Breast epithelium (tissue), 4 donors: ENCODE results near the gene TRIO. TPM values are rescaled to one million over a fixed set of nuclear protein-coding genes. Genes with fewer than 3 reads are reported as not detected.
A peak's percentile ranks its signal among the peaks of the same experiment; 100 is the strongest.

Source experiments
- DNase-seq, 2 donors: peaks; one replicate each; pipeline ENCODE4 v3.0.0-alpha.2; 2019; ENCODE audit warnings: low spot score in 2 of 2
- H3K27ac ChIP-seq, 2 donors: fragments of 200-600 bp; sonication (generic) in 1 of 2; one replicate each; pipeline ENCODE4 v1.5.1; 2016 to 2019; ENCODE audit warnings: mild to moderate bottlenecking in 1 of 2
- H3K27me3 ChIP-seq, 2 donors: fragments of 200-600 bp; sonication (generic) in 1 of 2; one replicate each; pipeline versions ENCODE4 v1.5.1 to v1.6.0; 2017 to 2019; ENCODE audit warnings: control low read depth in 1 of 2, mild to moderate bottlenecking in 1 of 2
- H3K36me3 ChIP-seq: fragments of 200-600 bp; one replicate; pipeline ENCODE4 v1.5.1; 2019
- H3K4me1 ChIP-seq, 2 donors: fragments of 200-600 bp; sonication (generic); one replicate each; pipeline ENCODE4 v1.5.1; 2016 to 2019; ENCODE audit warnings: control low read depth in 1 of 2
- H3K4me3 ChIP-seq, 3 donors: fragments of 200-600 bp; sonication (generic); 1 replicate in 2 of 3; 2 replicates in 1 of 3; pipeline ENCODE4 v1.5.1; 2016 to 2019; ENCODE audit warnings: mild to moderate bottlenecking in 3 of 3, moderate library complexity in 2 of 3
- H3K9me3 ChIP-seq, 2 donors: fragments of 200-600 bp; sonication (generic) in 1 of 2; one replicate each; pipeline ENCODE4 v1.5.1; 2016 to 2019; ENCODE audit warnings: control low read depth in 1 of 2
- CTCF ChIP-seq, 3 donors: fragments of 450-650 bp; IDR thresholded peaks; one replicate each; pipeline ENCODE4 v1.5.1; 2016 to 2017; ENCODE audit warnings: antibody characterized with exemption in 3 of 3, mild to moderate bottlenecking in 3 of 3, moderate library complexity in 3 of 3
- POLR2A ChIP-seq: fragments of 450-650 bp; IDR thresholded peaks from one replicate; pipeline ENCODE4 v1.6.1; 2016; ENCODE audit warnings: antibody characterized with exemption, mild to moderate bottlenecking, moderate library complexity
- POLR2AphosphoS5 ChIP-seq, 3 donors: sonication (generic); formaldehyde crosslinking; IDR thresholded peaks; one replicate each; pipeline ENCODE4 v1.6.1; 2017; ENCODE audit warnings: antibody characterized with exemption in 3 of 3
- intact Hi-C: fragments of 100-400 bp; cut with DNase I; formaldehyde crosslinking; loops from one replicate; pipeline ENCODE4 v1.15.1; 2023; ENCODE audit warnings: low total_unique reads
- total RNA-seq, 3 donors: library from RNA; depleted of rRNA; stranded (reverse); fragments of >200 nt; gene quantifications; one replicate each; pipeline ENCODE4 v1.1.0, GENCODE V29; 2016

The TRIO gene
- total RNA-seq, 3 donors from 2014 or later: 191 to 209 (median 193) TPM

- TF ChIP-seq POLR2A: no peak
- peak in 2 of 3 donors; percentile 35 to 47 for TF ChIP-seq CTCF (IDR thresholded peaks at IDR 0.05)
- H3K27me3 ChIP-seq: no peaks in the 10 kb centered on the region
- no peaks in the 10 kb centered on the region for H3K9me3 ChIP-seq
- no peak overlapping the region for H3K4me3 ChIP-seq
- no peak for DNase-seq
- H3K4me1 ChIP-seq: no peaks in the 10 kb centered on the region
- peaks cover 2% of the 10 kb centered on the region for H3K36me3 ChIP-seq
- intact Hi-C loops: no loop called here
- H3K27ac ChIP-seq: no peak overlapping the region
Observed at GRCh38 chr5:14364576-14365472, 221.7 kb downstream of the TRIO start.

- TF ChIP-seq CTCF (IDR thresholded peaks at IDR 0.05) (no peak), POLR2A (no peak)
- no peaks in the 10 kb centered on the region for H3K9me3 ChIP-seq
- H3K27ac ChIP-seq: no peak overlapping the region
- DNase-seq: no peak
- H3K27me3 ChIP-seq: no peaks in the 10 kb centered on the region
- intact Hi-C loops: no loop called here
- H3K4me1 ChIP-seq: no peaks in the 10 kb centered on the region
- H3K4me3 ChIP-seq: no peak overlapping the region
- H3K36me3 ChIP-seq: no peaks in the 10 kb centered on the region
Observed at GRCh38 chr5:14365831-14366430, 222.8 kb downstream of the TRIO start.

- Histone ChIP-seq H3K4me3 (no peak overlapping the region), H3K27ac (no peak overlapping the region), H3K36me3 (no peaks in the 10 kb centered on the region), H3K27me3 (no peaks in the 10 kb centered on the region), H3K9me3 (no peaks in the 10 kb centered on the region), H3K4me1 (no peaks in the 10 kb centered on the region)
- no peak for DNase-seq
- TF ChIP-seq POLR2AphosphoS5 (IDR thresholded peaks at IDR 0.05): no peak
- TF ChIP-seq POLR2A: no peak
- no peak for TF ChIP-seq CTCF (IDR thresholded peaks at IDR 0.05)
- intact Hi-C loops: no loop called here
Observed at GRCh38 chr5:14366763-14367162, 223.6 kb downstream of the TRIO start.

GRCh38 chr5:14367364-14367763, 224.2 kb downstream of the TRIO start:
- Histone ChIP-seq H3K4me3 (no peak overlapping the region), H3K4me1 (no peaks in the 10 kb centered on the region), H3K9me3 (no peaks in the 10 kb centered on the region), H3K27ac (no peak overlapping the region), H3K36me3 (no peaks in the 10 kb centered on the region), H3K27me3 (no peaks in the 10 kb centered on the region)
- TF ChIP-seq CTCF (IDR thresholded peaks at IDR 0.05): no peak
- TF ChIP-seq POLR2AphosphoS5 (IDR thresholded peaks at IDR 0.05): no peak
- no peak for TF ChIP-seq POLR2A
- intact Hi-C loops: no loop called here
- no peak for DNase-seq

GRCh38 chr5:14369780-14370179, 226.6 kb downstream of the TRIO start:
- Histone ChIP-seq H3K27me3 (no peaks in the 10 kb centered on the region), H3K4me1 (no peaks in the 10 kb centered on the region), H3K4me3 (no peak overlapping the region), H3K36me3 (no peaks in the 10 kb centered on the region), H3K27ac (no peak overlapping the region), H3K9me3 (no peaks in the 10 kb centered on the region)
- intact Hi-C loops: no loop called here
- no peak for DNase-seq
- no peak for TF ChIP-seq POLR2AphosphoS5 (IDR thresholded peaks at IDR 0.05)
- no peak for TF ChIP-seq CTCF (IDR thresholded peaks at IDR 0.05)
- no peak for TF ChIP-seq POLR2A
